ENCODE measurements around the gene RBX1. TPM values are rescaled to one million over a fixed set of nuclear protein-coding genes. Genes with fewer than 3 reads are reported as not detected.
"Not testable (repeated sequence)": the region's sequence is repeated elsewhere in the genome, so short reads cannot be mapped to it uniquely, and the experiment has no call there.

RBX1 gene
- total RNA-seq, 3 donors from 2014 or later (not counting 1 experiment from before 2014, with no cell fraction given): 27.1 to 34.3 (median 28.5) TPM

DNA sequence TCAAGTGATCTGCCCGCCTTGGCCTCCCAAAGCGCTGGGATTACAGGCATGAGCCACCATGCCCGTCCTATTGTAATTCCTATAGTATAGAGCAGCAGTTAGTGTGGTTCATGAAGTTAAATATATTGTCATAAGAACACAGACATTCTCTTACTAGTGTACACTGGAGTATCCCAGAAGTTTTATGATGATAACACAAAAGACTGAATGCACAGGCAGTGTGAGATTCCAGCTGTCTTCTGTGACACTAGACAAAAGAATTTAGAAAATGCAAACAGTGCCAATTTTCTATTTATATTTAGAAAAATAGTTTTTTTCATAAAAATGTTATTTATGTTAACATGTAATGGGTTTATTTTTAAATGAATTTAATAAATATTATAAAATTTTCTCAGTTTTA lies 39.4 kb upstream of the RBX1 start:
- no peaks in the 10 kb centered on the region for H3K4me1 Mint-ChIP-seq
- intact Hi-C loops (cut with micrococcal nuclease): no loop called here
- WGBS (ENCODE audit: insufficient coverage): 100% methylated on average over 2 of the region's 3 CpGs
- ATAC-seq (no peak), DNase-seq (no peak)
- no peaks in the 10 kb centered on the region for H3K9me3 ChIP-seq (ENCODE audit: control insufficient read depth, insufficient read depth, low read length)
- no peak overlapping the region for H3K4me3 Mint-ChIP-seq
- no peak overlapping the region for H3K27ac Mint-ChIP-seq
- H3K4me1 ChIP-seq (ENCODE audit: control insufficient read depth, insufficient read depth, low read length): no peaks in the 10 kb centered on the region
- no peak overlapping the region for H3K27ac ChIP-seq (ENCODE audit: low read length)
- H3K4me3 ChIP-seq (ENCODE audit: low read length): no peak overlapping the region
- H3K9me3 Mint-ChIP-seq: no peaks in the 10 kb centered on the region
- H3K27me3 ChIP-seq (ENCODE audit: control insufficient read depth, insufficient read depth, low read length): no peaks in the 10 kb centered on the region
- H3K36me3 ChIP-seq (ENCODE audit: control insufficient read depth, insufficient read depth, low read length): peaks cover 30% of the 10 kb centered on the region
- TF ChIP-seq, protein P1, sequence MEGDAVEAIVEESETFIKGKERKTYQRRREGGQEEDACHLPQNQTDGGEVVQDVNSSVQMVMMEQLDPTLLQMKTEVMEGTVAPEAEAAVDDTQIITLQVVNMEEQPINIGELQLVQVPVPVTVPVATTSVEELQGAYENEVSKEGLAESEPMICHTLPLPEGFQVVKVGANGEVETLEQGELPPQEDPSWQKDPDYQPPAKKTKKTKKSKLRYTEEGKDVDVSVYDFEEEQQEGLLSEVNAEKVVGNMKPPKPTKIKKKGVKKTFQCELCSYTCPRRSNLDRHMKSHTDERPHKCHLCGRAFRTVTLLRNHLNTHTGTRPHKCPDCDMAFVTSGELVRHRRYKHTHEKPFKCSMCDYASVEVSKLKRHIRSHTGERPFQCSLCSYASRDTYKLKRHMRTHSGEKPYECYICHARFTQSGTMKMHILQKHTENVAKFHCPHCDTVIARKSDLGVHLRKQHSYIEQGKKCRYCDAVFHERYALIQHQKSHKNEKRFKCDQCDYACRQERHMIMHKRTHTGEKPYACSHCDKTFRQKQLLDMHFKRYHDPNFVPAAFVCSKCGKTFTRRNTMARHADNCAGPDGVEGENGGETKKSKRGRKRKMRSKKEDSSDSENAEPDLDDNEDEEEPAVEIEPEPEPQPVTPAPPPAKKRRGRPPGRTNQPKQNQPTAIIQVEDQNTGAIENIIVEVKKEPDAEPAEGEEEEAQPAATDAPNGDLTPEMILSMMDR (IDR thresholded peaks at IDR 0.05): no peak
- H3K36me3 Mint-ChIP-seq: peaks cover 13% of the 10 kb centered on the region
- no peaks in the 10 kb centered on the region for H3K27me3 Mint-ChIP-seq (ENCODE audit: low read depth in 2 of 2)

DNA sequence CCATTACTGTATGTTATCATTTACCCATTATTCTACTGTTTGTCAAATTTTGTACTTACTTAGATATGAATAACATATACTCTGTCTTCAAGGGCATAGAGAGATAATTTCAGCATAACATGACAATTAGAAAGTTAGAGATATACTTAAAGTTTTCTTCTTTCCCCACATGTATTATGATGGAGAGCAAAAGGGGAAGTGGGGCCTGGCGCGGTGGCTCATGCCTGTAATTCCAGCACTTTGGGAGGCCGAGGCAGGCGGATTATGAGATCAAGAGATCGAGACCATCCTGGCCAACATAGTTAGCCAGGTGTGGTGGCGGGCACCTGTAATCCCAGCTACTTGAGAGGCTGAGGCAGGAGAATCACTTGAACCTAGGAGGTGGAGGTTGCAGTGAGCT lies 38.2 kb upstream of the RBX1 start:
- H3K4me1 Mint-ChIP-seq: not testable (repeated sequence)

DNA sequence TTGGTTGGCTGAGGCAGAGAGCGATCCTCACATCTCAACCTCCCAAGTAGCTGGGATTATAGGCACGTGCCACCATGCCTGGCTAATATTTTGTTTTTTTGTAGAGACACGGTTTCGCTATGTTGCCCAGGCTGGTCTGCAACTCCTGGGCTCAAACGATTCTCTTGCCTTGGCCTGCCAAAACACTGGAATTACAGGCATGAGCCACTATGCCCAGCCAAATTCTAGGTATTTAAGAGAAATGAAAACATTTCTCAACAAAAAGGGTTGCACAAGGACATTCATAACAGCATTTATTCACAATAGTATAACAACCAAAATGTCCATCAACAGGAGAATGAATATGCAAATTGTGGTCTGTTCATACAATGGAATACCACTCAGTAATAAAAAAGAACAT lies 31.7 kb upstream of the RBX1 start:
- WGBS (ENCODE audit: insufficient coverage): 97% methylated on average over 5 of the region's 5 CpGs
- H3K4me3 Mint-ChIP-seq: no peak overlapping the region
- no peak overlapping the region for H3K27ac Mint-ChIP-seq
- DNase-seq (no peak), ATAC-seq (no peak)
- no peak overlapping the region for H3K27ac ChIP-seq (ENCODE audit: low read length)
- peaks cover 3% of the 10 kb centered on the region for H3K4me1 ChIP-seq (ENCODE audit: control insufficient read depth, insufficient read depth, low read length)
- no peaks in the 10 kb centered on the region for H3K36me3 Mint-ChIP-seq
- TF ChIP-seq, protein P1 (IDR thresholded peaks at IDR 0.05): no peak
- H3K36me3 ChIP-seq (ENCODE audit: control insufficient read depth, insufficient read depth, low read length): peaks cover 18% of the 10 kb centered on the region
- H3K4me3 ChIP-seq (ENCODE audit: low read length): no peak overlapping the region
- H3K4me1 Mint-ChIP-seq: peaks cover 4 to 8% of the 10 kb centered on the region in 2 donors
- H3K9me3 ChIP-seq (ENCODE audit: control insufficient read depth, insufficient read depth, low read length): no peaks in the 10 kb centered on the region
- no peaks in the 10 kb centered on the region for H3K27me3 ChIP-seq (ENCODE audit: control insufficient read depth, insufficient read depth, low read length)
- H3K27me3 Mint-ChIP-seq (ENCODE audit: low read depth in 2 of 2): no peaks in the 10 kb centered on the region
- intact Hi-C loops (cut with micrococcal nuclease): no loop called here
- H3K9me3 Mint-ChIP-seq: no peaks in the 10 kb centered on the region

More for the DNA sequence above, 38.2 kb upstream of the RBX1 start:
- peaks cover 29% of the 10 kb centered on the region for H3K36me3 ChIP-seq (ENCODE audit: control insufficient read depth, insufficient read depth, low read length)
- H3K36me3 Mint-ChIP-seq; H3K27ac ChIP-seq (ENCODE audit: low read length); ATAC-seq; H3K27ac Mint-ChIP-seq; H3K4me1 ChIP-seq (ENCODE audit: control insufficient read depth, insufficient read depth, low read length); H3K9me3 Mint-ChIP-seq; H3K9me3 ChIP-seq (ENCODE audit: control insufficient read depth, insufficient read depth, low read length); H3K4me3 Mint-ChIP-seq; H3K27me3 Mint-ChIP-seq (ENCODE audit: low read depth in 2 of 2); H3K4me3 ChIP-seq (ENCODE audit: low read length); intact Hi-C loops (cut with micrococcal nuclease); H3K27me3 ChIP-seq (ENCODE audit: control insufficient read depth, insufficient read depth, low read length); DNase-seq: not testable (repeated sequence)
- WGBS (ENCODE audit: insufficient coverage): 90% methylated on average over 6 of the region's 6 CpGs

GRCh38 chr22:40920526-40920925 lies 30.7 kb upstream of the RBX1 start:
- TF ChIP-seq, protein P1 (IDR thresholded peaks at IDR 0.05): no peak
- peaks cover 3% of the 10 kb centered on the region for H3K4me1 ChIP-seq (ENCODE audit: control insufficient read depth, insufficient read depth, low read length)
- H3K9me3 ChIP-seq (ENCODE audit: control insufficient read depth, insufficient read depth, low read length): no peaks in the 10 kb centered on the region
- H3K27ac Mint-ChIP-seq: no peak overlapping the region
- H3K36me3 Mint-ChIP-seq: no peaks in the 10 kb centered on the region
- no peak for DNase-seq
- peaks cover 4 to 8% of the 10 kb centered on the region in 2 donors for H3K4me1 Mint-ChIP-seq
- ATAC-seq: no peak
- no peak overlapping the region for H3K4me3 Mint-ChIP-seq
- no peak overlapping the region for H3K27ac ChIP-seq (ENCODE audit: low read length)
- no peaks in the 10 kb centered on the region for H3K9me3 Mint-ChIP-seq
- no peak overlapping the region for H3K4me3 ChIP-seq (ENCODE audit: low read length)
- H3K36me3 ChIP-seq (ENCODE audit: control insufficient read depth, insufficient read depth, low read length): peaks cover 27% of the 10 kb centered on the region
- H3K27me3 ChIP-seq (ENCODE audit: control insufficient read depth, insufficient read depth, low read length): no peaks in the 10 kb centered on the region
- intact Hi-C loops (cut with micrococcal nuclease): loop anchor here (5.0 to 10.0 kb wide), 3 partner anchors 104 to 382 kb away; partner anchors contain the start of genes EP300 and ZC3H7B
- 96% methylated on average over 9 of the region's 9 CpGs for WGBS (ENCODE audit: insufficient coverage)
- H3K27me3 Mint-ChIP-seq (ENCODE audit: low read depth in 2 of 2): no peaks in the 10 kb centered on the region
